GM21515 (cell line): ENCODE measurements around the gene IL4I1.

Source experiments
- ATAC-seq: cut with Tn5 transposase; IDR thresholded peaks from one replicate; pipeline ENCODE4 v1.9.1; 2021; ENCODE audit not compliant: unreplicated experiment

The IL4I1 gene

DNA sequence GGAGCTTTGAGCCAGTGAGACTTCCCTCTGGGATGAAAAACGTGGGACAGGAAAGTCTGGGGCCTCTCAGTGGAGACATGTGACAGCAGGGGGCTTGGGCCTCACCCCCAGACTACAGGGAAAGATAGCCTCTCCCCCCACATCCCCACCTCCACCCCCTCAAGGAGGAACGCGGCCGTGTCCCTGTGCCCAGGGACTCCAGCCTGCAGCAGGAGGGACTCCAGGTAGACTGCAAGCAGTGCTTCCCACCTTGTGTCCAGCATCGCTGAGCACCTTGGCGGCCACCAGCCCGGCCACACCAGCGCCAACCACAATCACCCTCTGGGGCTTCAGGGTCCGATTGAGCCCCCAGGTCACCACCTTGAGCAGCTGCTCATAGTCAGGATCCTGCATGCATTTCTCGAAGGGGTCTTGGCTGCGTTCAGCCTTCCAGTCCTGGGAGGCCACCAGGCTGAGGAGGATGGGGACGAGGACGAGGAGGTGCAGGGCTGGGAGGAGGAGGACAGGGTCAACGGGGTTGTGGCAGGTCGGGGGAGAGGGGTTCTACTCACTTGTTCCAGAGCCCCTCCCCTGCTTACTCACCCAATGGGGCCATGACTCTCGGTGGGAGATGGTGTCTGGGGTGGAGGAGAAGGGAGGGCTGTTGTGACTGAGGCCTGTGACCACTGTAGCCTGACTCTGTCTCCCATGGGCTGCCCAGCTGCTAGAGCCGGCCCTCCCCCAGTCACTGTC, 955 bp downstream of the IL4I1 start:
- no peak for ATAC-seq

DNA sequence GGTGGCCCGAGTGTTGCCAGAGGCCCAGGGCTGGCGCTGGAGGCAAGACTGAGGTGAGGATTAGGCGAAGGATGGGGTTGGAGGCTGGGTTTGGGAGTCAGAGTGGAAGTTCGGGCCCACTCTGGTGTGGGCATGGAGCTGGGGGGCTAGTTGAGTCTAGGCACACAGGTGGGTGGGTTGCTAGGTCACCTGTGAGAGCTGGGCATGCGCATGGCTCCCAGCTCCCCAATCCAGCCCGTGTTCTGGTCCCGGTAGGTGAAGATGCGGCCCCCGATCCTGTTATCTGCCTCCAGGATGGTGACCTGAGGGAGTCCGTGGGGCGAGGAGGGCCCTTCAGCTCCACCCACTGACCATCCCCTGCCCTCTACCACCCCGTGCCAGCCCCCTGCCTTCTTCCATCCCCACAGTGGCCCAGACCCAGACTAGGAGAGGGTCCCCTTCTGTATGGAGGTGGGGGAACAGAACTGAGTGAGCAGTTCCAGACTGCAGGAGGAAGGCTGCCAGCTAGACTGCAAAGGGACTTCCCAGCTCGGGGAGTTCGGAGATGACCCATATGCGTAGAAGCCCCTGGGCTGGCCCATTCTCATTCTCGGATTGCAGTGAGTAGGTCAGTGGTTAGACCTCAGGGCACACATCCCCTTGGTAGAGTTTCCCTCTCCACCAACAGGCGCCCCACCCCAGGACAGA, 1.7 kb downstream of the IL4I1 start:
- ATAC-seq: no peak

DNA sequence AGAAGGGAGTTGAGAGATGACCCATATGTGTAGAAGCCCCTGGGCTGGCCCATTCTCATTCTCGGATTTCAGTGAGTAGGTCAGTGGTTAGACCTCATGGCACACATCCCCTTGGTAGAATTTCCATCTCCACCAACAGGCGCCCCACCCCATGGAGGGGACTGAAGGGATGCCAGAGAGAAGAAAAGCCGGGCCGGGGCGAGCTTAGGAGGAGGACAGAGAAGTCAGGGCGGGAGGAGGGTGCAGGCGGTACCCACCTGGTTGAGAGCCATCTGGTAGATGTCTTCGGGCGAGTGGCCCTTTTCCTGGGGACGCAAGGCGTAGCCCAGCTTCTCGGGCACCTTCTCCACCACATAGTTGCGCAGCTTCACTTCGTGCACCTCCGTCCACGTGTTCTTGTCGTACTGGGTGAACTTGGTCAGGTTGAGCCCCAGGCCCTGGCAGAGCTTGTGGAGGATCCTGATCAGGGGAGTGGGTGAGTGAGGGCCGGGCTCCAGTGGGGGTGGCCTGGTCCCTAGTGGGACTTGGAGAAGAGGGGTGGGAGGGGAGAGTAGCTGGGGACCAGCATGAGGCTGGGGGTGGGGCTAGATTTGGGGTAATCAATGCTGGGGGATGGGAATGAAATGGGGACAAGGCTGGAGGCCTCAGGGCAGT, 2.5 kb downstream of the IL4I1 start:
- ATAC-seq: no peak

GRCh38 chr19:49892716-49893115, 4.0 kb downstream of the IL4I1 start:
- no peak for ATAC-seq

DNA sequence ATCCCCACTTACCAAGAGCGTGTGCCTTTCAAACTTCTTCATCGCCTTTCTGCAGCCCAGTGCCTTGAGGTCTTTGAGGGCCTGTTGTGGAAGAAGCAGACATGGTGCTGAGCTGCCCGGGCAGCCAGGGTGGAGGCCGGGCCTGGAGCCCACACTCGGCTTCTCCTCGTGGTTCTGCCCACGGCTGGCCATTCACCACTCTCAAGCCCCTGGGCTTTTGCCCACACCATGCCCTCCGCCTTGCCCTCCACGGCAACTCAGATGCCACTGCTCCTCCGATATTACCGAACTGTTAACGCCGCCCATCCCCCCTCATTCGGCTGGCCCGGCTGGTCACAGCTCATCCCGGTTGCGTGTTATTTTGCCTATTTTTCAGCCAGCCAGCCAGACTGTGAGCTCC, 5.3 kb downstream of the IL4I1 start:
- no peak for ATAC-seq

GRCh38 chr19:49890349-49891311, 6.1 kb downstream of the IL4I1 start:
- no peak for ATAC-seq

DNA sequence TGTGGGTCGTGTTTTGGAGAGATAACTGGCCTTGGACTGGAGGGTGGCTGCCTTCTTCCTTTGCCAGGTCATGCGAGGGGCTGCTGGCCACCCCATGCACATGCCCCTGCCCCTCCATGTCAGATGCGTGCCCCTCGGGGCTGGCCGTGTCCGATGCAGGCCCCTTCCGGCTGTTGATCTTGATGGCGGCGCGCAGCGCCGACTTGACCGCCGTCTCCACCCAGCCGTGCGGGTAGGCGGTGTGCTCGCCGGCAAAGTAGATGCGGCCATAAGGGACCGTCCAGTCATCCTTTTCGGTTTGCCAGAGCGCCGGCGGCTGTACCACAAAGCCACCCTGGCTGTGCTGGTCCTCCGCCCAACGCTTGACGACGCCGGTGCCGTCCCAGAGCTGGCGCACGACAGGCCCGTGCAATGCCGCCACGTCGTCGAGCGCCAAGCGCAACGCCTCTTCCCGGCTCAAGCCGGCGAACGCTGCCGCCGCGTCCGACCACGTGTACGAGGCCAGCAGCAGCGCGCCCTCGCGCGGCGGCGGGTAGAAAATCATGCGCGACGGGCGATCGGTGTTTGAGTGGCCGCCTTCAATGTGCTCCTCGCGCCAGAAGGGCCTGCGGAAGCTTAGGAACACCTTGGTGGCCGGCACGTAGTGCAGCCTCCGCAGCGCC, 6.9 kb downstream of the IL4I1 start:
- no peak for ATAC-seq

DNA sequence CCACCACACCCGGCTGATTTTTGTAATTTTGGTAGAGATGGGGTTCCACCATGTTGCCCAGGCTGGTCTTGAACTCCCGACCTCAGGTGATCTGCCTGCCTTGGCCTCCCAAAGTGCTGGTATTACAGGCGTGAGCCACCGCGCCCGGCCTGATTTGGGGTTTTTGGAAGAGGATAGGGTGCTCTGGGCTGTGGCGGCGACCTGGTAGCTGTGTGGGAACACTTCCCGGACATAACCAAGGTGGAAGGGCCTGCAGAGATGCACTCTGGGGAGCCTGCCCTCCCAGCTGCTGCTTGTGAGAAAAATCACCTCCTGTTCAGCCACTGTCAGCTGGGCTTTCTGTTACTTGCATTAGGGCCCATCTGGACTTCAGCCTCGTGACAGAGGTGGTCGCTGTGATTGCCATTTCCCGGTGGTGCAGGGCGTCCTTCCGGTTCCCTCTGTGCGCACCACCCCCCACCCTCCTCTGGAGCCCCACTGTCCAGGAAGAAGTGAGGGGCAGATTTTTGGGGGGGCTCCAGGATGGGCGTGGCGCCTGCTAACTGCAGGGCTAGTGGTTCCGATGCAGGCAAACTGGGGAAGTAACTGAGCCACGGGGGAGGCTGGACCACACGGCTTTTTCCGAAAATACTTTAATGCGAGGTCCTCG, 7.5 kb downstream of the IL4I1 start:
- no peak for ATAC-seq

DNA sequence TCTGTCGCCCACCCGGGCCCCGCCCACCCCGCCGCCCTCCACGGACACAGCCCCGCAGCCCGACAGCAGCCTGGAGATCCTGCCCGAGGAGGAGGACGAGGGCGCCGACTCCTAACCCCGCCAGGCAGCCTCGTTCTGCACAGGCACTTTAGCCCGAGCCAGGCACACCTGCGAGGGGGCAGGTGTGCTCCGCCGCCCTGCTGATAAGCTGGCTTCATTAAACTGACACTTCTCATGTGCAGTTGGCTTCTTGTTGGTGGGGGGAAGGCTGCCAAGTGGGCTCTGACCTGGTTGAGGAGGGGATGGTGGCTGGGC, 8.2 kb downstream of the IL4I1 start:
- no peak for ATAC-seq

GRCh38 chr19:49887665-49888509, 8.8 kb downstream of the IL4I1 start:
- ATAC-seq: no peak

- no peak for ATAC-seq
These were observed 9.5 kb downstream of the IL4I1 start for GRCh38 chr19:49887037-49887664.

DNA sequence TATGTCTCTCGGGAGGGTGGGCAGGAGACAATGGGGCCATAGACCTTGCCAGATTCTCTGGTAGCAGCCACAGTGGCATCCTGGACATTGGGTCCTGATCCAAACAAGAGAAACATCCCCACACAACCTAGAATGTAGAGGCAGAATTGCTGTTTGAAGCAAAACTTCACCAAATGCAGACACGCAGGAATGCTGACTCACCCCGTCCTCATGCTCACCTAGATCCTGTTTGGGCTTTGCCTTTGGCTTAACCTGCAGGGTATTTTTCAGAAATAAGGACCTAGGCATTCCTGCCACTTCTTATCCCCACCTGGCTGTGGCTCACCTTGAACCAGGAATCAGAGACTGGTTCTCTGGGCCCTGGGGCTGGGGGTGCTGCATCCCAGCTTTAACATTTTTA, 11.9 kb downstream of the IL4I1 start:
- ATAC-seq: no peak

GRCh38 chr19:49884109-49884508, 12.6 kb downstream of the IL4I1 start:
- no peak for ATAC-seq

DNA sequence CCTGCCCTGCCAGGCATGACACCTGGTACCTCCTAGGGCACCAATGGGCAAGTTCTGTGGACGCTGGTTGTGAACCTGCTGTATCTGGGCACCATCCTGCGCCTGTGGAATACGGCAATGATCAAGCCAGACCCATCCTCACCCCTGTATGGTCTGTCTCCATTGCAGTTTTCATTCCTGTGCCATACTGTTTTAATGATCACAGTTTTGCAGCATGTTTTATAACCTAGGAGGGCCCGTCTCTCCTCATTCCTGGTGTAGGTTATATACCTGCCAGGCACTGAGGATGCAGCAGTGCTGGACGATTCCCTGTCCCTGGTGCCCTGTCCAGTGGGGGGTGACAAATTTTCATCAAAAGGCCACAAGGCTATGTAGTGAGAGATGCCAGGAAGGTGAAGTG, 13.6 kb downstream of the IL4I1 start:
- ATAC-seq: no peak

DNA sequence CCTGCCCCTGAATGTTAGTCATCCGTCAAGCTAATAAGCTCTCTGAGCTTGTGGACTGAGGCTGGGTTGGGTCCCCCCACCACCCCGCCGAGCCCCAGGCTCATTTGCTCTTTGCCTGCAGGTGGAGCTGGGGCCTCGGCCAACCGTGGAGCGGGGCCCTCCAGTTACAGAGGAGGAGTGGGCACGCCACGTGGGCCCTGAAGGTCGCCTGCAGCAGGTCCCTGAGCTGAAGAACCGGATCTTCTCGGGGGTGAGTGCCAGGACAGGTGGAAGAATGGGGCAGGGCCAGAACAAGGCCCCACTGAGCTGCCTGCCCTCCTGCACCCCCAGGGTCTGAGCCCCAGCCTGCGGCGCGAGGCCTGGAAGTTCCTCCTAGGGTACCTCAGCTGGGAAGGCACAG, 14.0 kb downstream of the IL4I1 start:
- no peak for ATAC-seq

- no peak for ATAC-seq
These were observed 14.9 kb downstream of the IL4I1 start for GRCh38 chr19:49881672-49882394.

GRCh38 chr19:49881186-49881585, 15.5 kb downstream of the IL4I1 start:
- no peak for ATAC-seq

DNA sequence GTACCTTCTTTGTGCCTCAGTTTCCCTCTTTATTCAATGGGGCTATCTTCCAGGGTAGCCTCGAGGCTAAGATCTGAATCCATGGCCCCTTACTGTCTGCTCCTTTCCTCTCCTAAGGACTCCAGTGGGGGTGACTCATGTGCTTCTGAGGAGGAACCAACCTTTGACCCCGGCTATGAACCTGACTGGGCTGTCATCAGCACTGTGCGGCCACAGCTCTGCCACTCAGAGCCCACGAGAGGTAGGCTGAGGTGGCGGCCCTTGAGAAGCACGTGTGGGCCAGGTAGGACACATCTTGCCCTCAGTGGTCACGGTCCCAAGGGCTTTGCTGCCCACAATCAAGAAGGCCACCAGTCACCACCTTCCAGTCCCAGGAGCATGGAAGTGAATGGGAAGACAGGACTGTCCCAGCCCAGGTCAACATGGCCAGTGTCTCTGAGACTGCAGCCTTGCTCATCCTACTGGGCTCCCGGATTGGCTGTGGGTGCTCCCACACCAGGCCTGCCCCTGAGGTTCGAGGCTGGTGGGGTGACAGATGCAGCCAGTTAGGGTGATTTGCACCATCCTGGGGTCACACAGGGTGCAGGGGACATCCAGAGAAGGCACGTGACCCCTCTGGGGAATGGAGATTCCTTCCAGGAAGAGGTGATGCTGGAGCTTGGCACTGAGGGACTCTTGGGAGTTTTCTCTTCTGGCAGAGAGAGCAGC, 16.4 kb downstream of the IL4I1 start:
- no peak for ATAC-seq
